ENCODE measurements around the gene ANO4.
"Not testable (repeated sequence)": the region's sequence is repeated elsewhere in the genome, so short reads cannot be mapped to it uniquely, and the experiment has no call there.

Gene ANO4

GRCh38 chr12:101051151-101051550, 256.6 kb downstream of the ANO4 start:
- no peak for DNase-seq

DNA sequence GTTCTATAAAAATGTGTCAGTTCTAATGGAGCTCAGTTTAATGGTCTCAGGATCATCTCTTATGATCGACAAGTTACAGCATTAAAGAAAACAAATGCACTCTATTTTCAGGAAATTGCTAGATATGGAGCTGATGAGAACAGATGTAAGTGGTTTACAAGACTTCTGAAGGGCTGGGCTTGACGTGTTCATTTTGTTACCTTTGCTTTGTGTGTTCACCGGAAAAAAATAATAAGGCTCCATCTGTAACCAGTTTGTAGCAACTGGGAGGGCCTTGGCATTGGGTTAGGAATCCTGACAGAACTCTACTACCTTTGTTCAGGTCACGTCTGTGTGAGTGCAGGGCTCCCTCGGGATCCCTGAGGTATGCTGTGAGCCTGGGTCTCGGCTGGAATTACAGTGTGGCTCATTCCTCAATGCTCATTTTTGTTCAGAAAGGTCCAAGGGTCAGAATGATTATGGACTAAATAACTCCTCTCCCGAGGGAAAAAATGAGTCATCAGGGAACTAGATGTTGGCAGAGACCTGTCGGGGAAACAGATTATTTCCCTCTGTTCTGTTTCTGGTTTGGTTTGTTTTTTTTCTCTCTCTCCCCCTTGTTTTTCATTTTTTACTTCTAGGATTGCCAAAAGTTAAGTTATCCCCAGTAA, 257.4 kb downstream of the ANO4 start:
- no peak for DNase-seq

DNA sequence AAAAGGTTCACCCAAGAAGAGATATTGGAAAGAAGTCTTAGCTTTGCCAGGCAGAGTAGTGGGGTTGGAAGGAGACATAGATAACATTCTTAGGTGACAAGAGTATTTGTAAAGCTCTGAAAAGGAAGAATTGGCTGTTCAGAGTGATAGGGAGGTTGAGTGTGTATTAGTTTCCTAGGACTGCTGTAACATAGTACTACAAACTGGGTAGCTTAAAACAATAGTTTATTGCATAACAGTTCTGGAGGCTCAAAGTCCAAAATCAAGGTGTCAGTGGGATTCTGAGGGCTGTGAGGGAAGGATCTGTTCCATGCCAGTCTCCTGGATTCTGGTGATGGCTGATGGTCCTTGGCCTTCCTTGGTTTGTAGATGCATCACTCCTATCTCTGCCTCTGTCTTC, 258.6 kb downstream of the ANO4 start:
- DNase-seq: no peak

DNA sequence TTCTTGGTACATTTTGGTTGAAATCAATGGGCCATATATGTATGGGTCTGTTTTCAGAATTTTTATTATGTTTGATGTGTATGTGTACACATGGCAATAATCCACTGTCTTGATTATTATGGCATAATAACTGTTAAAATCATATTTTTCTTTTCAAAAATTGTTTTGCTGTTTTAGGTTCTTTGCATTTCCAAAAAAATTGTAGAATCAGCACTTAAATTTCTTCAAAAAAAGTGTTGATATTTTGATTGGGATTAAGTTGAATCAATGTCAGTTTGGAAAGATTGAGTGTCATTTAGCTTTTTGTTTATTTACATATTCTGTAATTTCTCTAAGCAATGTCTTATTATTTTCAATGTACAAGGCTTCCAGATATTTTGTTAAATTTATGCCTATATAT, 261.4 kb downstream of the ANO4 start:
- DNase-seq: no peak

GRCh38 chr12:101062508-101062907, 267.9 kb downstream of the ANO4 start:
- DNase-seq: not testable (repeated sequence)

- no peak for DNase-seq
Measured at GRCh38 chr12:101064721-101065120, 270.1 kb downstream of the ANO4 start.

GRCh38 chr12:101066489-101066888, 271.9 kb downstream of the ANO4 start:
- no peak for DNase-seq

DNA sequence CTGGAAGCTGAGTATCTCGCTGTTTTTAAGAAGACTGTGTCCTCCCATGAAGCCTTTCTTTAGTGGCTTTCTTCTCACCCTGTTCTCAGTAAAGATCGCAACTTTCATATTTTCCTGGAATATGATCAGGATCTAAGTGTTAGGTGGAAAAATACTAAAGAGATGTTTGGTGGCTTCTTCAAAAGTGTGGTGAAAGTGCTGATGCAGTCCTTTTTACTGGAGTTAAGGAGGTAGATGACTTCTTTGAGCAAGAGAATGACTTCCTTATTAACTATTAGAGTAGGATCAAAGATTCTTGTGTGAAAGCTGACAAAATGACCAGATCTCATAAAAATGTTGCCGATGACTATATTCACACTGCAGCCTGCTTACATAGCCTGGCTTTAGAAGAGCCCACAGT, 273.8 kb downstream of the ANO4 start:
- DNase-seq: no peak

GRCh38 chr12:101068836-101069235, 274.3 kb downstream of the ANO4 start:
- no peak for DNase-seq

DNA sequence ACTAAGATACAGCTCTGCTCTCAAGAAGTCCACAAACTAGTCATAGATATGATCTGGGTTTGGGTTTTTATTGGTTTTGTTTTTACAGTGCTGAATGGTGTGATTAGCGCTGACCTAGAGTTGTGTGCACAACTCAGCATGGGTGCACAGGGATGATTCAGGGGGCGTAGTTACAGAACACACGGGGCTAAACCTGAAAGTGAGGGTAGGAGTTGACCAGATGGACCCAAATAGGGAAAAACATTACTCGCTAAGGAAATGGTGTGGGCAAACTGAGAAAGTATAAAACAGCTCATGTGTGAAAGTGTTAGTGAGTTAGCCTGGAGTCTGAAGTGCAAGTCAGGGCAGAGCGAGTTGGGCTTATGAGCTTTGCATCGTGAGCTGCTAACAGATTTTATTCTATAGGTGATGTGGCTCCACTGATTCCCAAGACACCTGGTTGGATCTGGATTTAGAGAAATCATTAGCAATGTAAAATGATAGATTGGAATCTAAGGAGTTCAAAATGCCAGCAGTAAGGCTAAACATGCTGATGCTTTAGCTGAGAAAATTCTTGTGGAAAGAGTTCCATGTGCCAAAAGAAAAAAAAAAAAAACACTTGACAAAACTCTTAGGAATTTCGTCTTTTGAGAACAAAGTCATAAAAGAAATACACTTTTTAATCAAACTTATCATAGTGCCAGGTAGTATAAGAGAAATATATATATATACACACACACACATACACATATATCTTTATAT, 280.5 kb downstream of the ANO4 start:
- no peak for DNase-seq

DNA sequence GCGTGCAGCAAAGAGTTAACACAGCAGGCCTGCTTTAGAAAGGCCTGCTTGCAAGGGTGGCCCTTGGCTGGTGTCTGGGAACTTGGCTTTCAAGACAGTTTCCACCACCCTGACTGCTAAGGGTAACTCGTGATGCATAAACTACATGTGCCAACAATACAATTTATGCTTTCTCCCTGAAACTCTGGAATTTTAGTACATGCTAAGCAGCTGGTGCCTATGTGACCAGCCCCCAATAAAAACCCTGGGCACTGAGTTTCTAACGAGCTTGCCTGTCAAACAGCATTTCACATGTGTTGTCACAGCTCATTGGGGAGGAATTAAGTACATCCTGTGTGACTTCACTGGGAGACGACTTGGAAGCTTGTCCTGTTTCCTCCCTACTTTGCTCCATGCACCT, 282.3 kb downstream of the ANO4 start:
- no peak for DNase-seq

DNA sequence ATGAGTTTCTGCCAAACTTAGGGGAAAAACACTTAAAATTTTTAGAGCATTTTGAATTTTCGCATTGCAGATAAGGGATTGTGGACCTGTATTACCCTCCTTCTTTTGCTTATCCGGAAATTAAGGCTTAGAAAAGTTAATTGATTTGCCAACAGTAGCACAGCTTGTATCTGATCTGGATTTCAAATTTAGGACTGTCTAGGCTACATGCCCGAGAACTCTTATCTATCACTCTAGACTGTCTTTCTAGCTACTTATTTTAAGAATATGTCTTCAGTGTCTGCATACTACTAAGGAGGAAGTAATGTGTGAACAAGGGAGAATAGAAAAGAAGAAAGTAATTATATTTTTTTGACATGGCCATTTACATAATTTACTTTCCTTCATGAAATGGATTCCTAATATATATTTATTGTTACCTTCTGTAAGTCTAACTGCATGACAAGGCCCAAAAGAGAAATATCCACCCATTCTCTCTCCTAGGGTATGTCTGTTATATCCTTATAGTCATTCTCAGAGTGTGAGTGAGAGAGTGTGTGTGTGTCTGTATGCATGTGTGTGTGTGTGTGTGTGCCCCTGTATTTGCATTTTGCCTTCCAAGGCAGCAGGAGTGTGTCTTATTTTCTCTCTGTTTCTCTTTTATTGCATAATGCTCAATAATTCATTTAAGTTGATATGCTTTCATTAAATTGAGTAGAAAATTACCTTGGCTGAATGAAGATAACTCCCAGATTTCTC, 283.4 kb downstream of the ANO4 start:
- DNase-seq: no peak

- no peak for DNase-seq
Measured at GRCh38 chr12:101078536-101079285, 284.1 kb downstream of the ANO4 start.

- no peak for DNase-seq
Measured at GRCh38 chr12:101082706-101083105, 288.1 kb downstream of the ANO4 start.

DNA sequence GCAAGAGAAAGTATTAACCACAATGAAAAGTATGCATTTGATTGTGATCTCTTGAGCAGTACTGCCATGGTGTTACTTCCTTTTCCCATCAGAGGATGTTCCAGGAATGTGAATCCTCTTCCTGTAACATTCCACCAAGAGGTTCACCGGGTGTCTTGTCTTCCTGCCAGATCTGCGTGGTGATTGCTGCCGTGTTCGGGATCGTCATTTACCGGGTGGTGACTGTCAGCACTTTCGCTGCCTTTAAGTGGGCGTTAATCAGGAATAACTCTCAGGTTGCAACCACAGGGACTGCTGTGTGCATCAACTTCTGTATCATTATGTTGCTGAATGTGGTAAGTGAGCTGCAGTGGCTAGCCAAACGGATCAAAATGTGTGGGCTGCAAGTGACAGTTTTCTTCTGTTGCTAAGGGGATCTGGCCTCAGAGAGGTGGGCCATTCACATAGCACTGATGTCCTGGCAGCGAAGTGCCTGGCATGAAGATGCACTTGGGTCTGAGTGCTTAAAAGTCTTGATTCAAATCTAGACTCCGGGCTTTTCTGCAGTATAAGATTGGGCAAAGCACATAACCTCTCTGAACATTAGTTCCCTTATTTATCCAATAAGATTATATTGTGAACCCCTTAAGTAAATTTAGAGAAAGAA, 292.0 kb downstream of the ANO4 start:
- peak; percentile 2 for DNase-seq

- no peak for DNase-seq
Measured at GRCh38 chr12:101087920-101088319, 293.3 kb downstream of the ANO4 start.

GRCh38 chr12:101089271-101089670, 294.7 kb downstream of the ANO4 start:
- DNase-seq: no peak

GRCh38 chr12:101090222-101090621, 295.6 kb downstream of the ANO4 start:
- not testable (repeated sequence) for DNase-seq

GRCh38 chr12:101097829-101098580, 303.4 kb downstream of the ANO4 start:
- no peak for DNase-seq

DNA sequence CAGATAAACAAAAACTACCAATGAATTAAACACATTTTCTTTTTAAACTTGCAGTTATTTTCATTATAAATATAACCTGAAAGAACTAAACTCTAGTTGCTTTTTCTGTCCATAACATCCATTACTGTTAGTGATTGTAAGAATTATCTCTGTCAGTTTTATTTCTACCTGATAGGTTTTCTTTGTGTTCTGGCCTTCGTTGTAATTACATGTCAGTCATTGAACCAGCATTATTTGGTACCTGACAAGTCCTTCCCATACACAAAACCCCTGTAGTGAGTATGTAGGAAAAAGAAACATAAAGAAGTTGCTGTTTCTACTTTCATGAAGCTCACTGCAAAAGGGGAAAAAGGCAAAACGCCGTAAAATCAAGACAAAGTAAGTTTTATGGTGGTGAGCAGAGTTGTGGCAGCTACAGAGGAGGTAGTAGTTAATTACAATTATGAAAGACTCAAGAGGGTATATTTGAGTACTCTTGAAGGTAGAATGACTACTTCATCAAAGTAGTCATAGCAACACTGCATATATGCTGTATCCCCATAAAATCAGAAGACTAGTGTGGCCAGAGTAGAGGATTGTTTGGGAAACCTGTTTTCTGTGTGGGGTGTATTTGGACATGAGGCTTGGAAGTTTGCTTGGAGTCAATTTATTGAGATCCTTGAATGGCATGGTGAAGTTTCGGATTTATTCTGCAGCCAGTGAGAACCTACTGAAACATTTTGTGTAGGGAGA, 312.6 kb downstream of the ANO4 start:
- DNase-seq: no peak

DNA sequence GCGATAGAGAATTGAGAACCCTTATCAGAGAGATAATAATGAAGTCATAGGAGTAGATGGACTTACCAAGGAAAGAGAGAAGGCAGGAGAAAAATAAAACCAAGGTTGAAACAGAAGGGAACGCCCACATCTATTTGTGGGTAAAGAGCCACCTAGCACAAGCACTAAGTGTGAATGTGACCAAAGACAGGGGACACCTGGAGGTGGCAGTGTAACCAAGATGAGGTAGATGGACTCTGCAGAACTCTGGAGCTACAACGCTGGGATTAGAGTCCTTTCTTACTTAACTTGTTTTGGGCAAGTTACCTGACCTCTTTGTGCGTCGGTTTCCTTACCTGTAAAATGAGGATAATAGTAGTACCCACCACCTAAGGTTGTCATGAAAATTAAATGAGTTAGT, 313.6 kb downstream of the ANO4 start:
- DNase-seq: no peak

All from stimulated activated CD4-positive, alpha-beta T cell treated with anti-CD3 and anti-CD28 coated beads, Interleukin-15, amount 100 ng/mL, for 24 hours (primary cell).